ENCODE measurements around the gene PPP1R15B. TPM values are rescaled to one million over a fixed set of nuclear protein-coding genes. Genes with fewer than 3 reads are reported as not detected.

PPP1R15B gene
- total and polyA plus RNA-seq, 4 donors = 14.6 to 57.0 (median 36.8) TPM

GRCh38 chr1:204400882-204401510, 10.6 kb downstream of the PPP1R15B start:
- Histone ChIP-seq H3K27ac (ENCODE audit: low read depth in 1 of 2, low read length in 1 of 2) (no peak overlapping the region), H3K36me3 (ENCODE audit: control insufficient read depth in 4 of 4, insufficient read depth in 4 of 4, low read length in 4 of 4) (peaks cover 4 to 42% (median 23%) of the 10 kb centered on the region in 4 donors), H3K27me3 (ENCODE audit: control insufficient read depth in 3 of 3, insufficient read depth in 3 of 3, low read length in 2 of 3) (no peaks in the 10 kb centered on the region), H3K9ac (ENCODE audit: insufficient read depth in 1 of 2, low read length in 2 of 2) (no peak overlapping the region), H3K4me3 (no peak overlapping the region), H3K9me3 (ENCODE audit: control insufficient read depth in 4 of 4, insufficient read depth in 3 of 4, low read length in 3 of 4) (no peaks in the 10 kb centered on the region), H3K4me1 (ENCODE audit: control insufficient read depth in 5 of 5, insufficient read depth in 5 of 5, low read length in 5 of 5) (peaks cover 0 to 6% (median 0%) of the 10 kb centered on the region in 5 donors)
- no peak for ATAC-seq (ENCODE audit: insufficient read depth, low FRiP score)
- no peak for DNase-seq
- 89 to 90% methylated on average over 6 of the region's 6 CpGs for WGBS, 2 donors
- no peak for TF ChIP-seq CTCF (IDR thresholded peaks at IDR 0.05; ENCODE audit: control extremely low read depth, extremely low read depth)

- peak; percentile 89 for ATAC-seq (ENCODE audit: insufficient read depth, low FRiP score)
- 67 to 76% methylated on average over 7 of the region's 7 CpGs for WGBS, 2 donors
- peak; percentile 46 for TF ChIP-seq CTCF (IDR thresholded peaks at IDR 0.05; ENCODE audit: control extremely low read depth, extremely low read depth)
- no peaks in the 10 kb centered on the region for H3K9me3 ChIP-seq (ENCODE audit: control insufficient read depth in 4 of 4, insufficient read depth in 3 of 4, low read length in 3 of 4)
- H3K36me3 ChIP-seq (ENCODE audit: control insufficient read depth in 4 of 4, insufficient read depth in 4 of 4, low read length in 4 of 4) = peaks cover 0 to 20% (median 16%) of the 10 kb centered on the region in 4 donors
- H3K27ac ChIP-seq (ENCODE audit: low read depth in 1 of 2, low read length in 1 of 2) = peak overlapping the region in 1 of 2 donors; percentile 37
- H3K27me3 ChIP-seq (ENCODE audit: control insufficient read depth in 3 of 3, insufficient read depth in 3 of 3, low read length in 2 of 3) = no peaks in the 10 kb centered on the region
- peak; percentile 53 to 67 (median 64) for DNase-seq
- H3K4me1 ChIP-seq (ENCODE audit: control insufficient read depth in 5 of 5, insufficient read depth in 5 of 5, low read length in 5 of 5) = no peaks in the 10 kb centered on the region
- no peak overlapping the region for H3K9ac ChIP-seq (ENCODE audit: insufficient read depth in 1 of 2, low read length in 2 of 2)
- no peak overlapping the region for H3K4me3 ChIP-seq
These were observed 13.2 kb downstream of the PPP1R15B start for GRCh38 chr1:204398197-204399125.

- WGBS, 2 donors = 87 to 90% methylated on average over 4 of the region's 4 CpGs
- Histone ChIP-seq H3K9me3 (ENCODE audit: control insufficient read depth in 4 of 4, insufficient read depth in 3 of 4, low read length in 3 of 4) (no peaks in the 10 kb centered on the region), H3K27ac (ENCODE audit: low read depth in 1 of 2, low read length in 1 of 2) (no peak overlapping the region), H3K36me3 (ENCODE audit: control insufficient read depth in 4 of 4, insufficient read depth in 4 of 4, low read length in 4 of 4) (peaks cover 0 to 18% (median 13%) of the 10 kb centered on the region in 4 donors), H3K27me3 (ENCODE audit: control insufficient read depth in 3 of 3, insufficient read depth in 3 of 3, low read length in 2 of 3) (no peaks in the 10 kb centered on the region), H3K4me1 (ENCODE audit: control insufficient read depth in 5 of 5, insufficient read depth in 5 of 5, low read length in 5 of 5) (no peaks in the 10 kb centered on the region), H3K9ac (ENCODE audit: insufficient read depth in 1 of 2, low read length in 2 of 2) (no peak overlapping the region), H3K4me3 (no peak overlapping the region)
- DNase-seq = no peak
- no peak for ATAC-seq (ENCODE audit: insufficient read depth, low FRiP score)
- TF ChIP-seq CTCF (IDR thresholded peaks at IDR 0.05; ENCODE audit: control extremely low read depth, extremely low read depth) = no peak
These were observed 15.5 kb downstream of the PPP1R15B start for GRCh38 chr1:204396015-204396583.
